Measurements from ENCODE around the gene GOLGA6L1.
"Not testable (repeated sequence)": the region's sequence is repeated elsewhere in the genome, so short reads cannot be mapped to it uniquely, and the experiment has no call there.

GOLGA6L1 gene

GRCh38 chr15:23136722-23137121 lies at the start of gene GOLGA6L1:
TSS of gene GOLGA6L1 (minus strand) at chr15:23136822. CDS start at chr15:23136731, 91 bp downstream.
- DNase-seq, result not testable (repeated sequence)

- not testable (repeated sequence) for DNase-seq
These were observed 44.6 kb upstream of the GOLGA6L1 start for GRCh38 chr15:23181201-23181600.

GRCh38 chr15:23180547-23180927 lies 43.9 kb upstream of the GOLGA6L1 start:
- DNase-seq, result not testable (repeated sequence)

GRCh38 chr15:23179768-23180546 lies 43.3 kb upstream of the GOLGA6L1 start:
- not testable (repeated sequence) for DNase-seq

GRCh38 chr15:23176683-23177082 lies 40.1 kb upstream of the GOLGA6L1 start:
- DNase-seq, result not testable (repeated sequence)

- DNase-seq, result not testable (repeated sequence)
These were observed 39.0 kb upstream of the GOLGA6L1 start for GRCh38 chr15:23175606-23176005.

- not testable (repeated sequence) for DNase-seq
These were observed 38.1 kb upstream of the GOLGA6L1 start for GRCh38 chr15:23174609-23175140.

GRCh38 chr15:23132787-23133186 lies 3.8 kb downstream of the GOLGA6L1 start:
- not testable (repeated sequence) for DNase-seq

GRCh38 chr15:23118208-23118607 lies 18.4 kb downstream of the GOLGA6L1 start:
- DNase-seq, result no peak

- DNase-seq, result no peak
These were observed 40.8 kb downstream of the GOLGA6L1 start for GRCh38 chr15:23095796-23096195.

- no peak for DNase-seq
These were observed 53.5 kb downstream of the GOLGA6L1 start for GRCh38 chr15:23083115-23083514.

GRCh38 chr15:23081996-23082737 lies 54.5 kb downstream of the GOLGA6L1 start:
- DNase-seq, result not testable (repeated sequence)

- no peak for DNase-seq
These were observed 55.4 kb downstream of the GOLGA6L1 start for GRCh38 chr15:23081271-23081670.

GRCh38 chr15:23079766-23080165 lies 56.9 kb downstream of the GOLGA6L1 start:
- DNase-seq, result no peak

Measured in CD4-positive, alpha-beta T cell treated with Interleukin-15 for 1 hour (primary cell).